WTC11 (cell line): ENCODE measurements around the gene NUMBL. TPM values are rescaled to one million over a fixed set of nuclear protein-coding genes. Genes with fewer than 3 reads are reported as not detected.

ENCODE experiments used
- ATAC-seq: fragments of 200-7000 bp; cut with Tn5 transposase; 2 replicates; pipeline ENCODE4 v1.10.0; 2021; ENCODE audit warnings: mild to moderate bottlenecking, moderate library complexity
- CTCF ChIA-PET: fragments of 300-600 bp; sonication (Branson Sonifier 250); formaldehyde crosslinking; loops from one replicate; lab custom pipeline; 2021; ENCODE audit warnings: antibody characterized with exemption; lab: Charles Lee
- POLR2A ChIA-PET: fragments of 350-600 bp; sonication (Branson Sonifier 250); formaldehyde crosslinking; loops from one replicate; lab custom pipeline; 2021; ENCODE audit warnings: antibody characterized with exemption; lab: Charles Lee
- DNase-seq: peaks from one replicate; pipeline ENCODE4 v3.0.0; 2021; ENCODE audit warnings: low spot score
- H3K27ac Mint-ChIP-seq: 2 replicates; pipeline ENCODE4 v1.8.0; 2021; ENCODE audit warnings: mixed read lengths
- H3K27me3 Mint-ChIP-seq: 2 replicates; pipeline ENCODE4 v1.8.0; 2021; ENCODE audit warnings: low read depth, mild to moderate bottlenecking, moderate library complexity, mixed read lengths
- H3K36me3 Mint-ChIP-seq: 2 replicates; pipeline ENCODE4 v1.8.0; 2021; ENCODE audit warnings: mixed read lengths
- H3K4me1 Mint-ChIP-seq: 2 replicates; pipeline ENCODE4 v1.8.0; 2022; ENCODE audit warnings: mixed read lengths
- H3K4me3 Mint-ChIP-seq: 2 replicates; pipeline ENCODE4 v1.8.0; 2021; ENCODE audit warnings: mild to moderate bottlenecking, moderate library complexity, mixed read lengths
- H3K9me3 Mint-ChIP-seq: 2 replicates; pipeline ENCODE4 v1.8.0; 2021; ENCODE audit warnings: mixed read lengths
- CBFB ChIP-seq: sonication (generic); formaldehyde crosslinking; IDR thresholded peaks from 2 replicates; pipeline ENCODE4 v1.8.1; 2022; ENCODE audit warnings: mild to moderate bottlenecking, low read depth, missing genetic modification reagents
- CREM ChIP-seq: sonication (generic); formaldehyde crosslinking; IDR thresholded peaks from 2 replicates; pipeline ENCODE4 v1.8.1; 2022; ENCODE audit warnings: mild to moderate bottlenecking, missing genetic modification reagents, moderate library complexity
- JUN ChIP-seq: sonication (generic); formaldehyde crosslinking; IDR thresholded peaks from 2 replicates; pipeline ENCODE4 v1.8.0; 2023; ENCODE audit warnings: mild to moderate bottlenecking, missing genetic modification reagents
- NR3C1 ChIP-seq: sonication (generic); formaldehyde crosslinking; conservative IDR thresholded peaks from 2 replicates; pipeline ENCODE4 v1.8.1; 2023; ENCODE audit warnings: low read depth, mild to moderate bottlenecking, missing genetic modification reagents
- OVOL2 ChIP-seq: fragments of 250-450 bp; sonication (Bioruptor Pico); IDR thresholded peaks from 2 replicates; pipeline ENCODE4 v1.9.0; 2021; ENCODE audit warnings: mild to moderate bottlenecking, borderline replicate concordance
- PRRX2 ChIP-seq: fragments of 250-450 bp; sonication (Bioruptor Pico); IDR thresholded peaks from 2 replicates; pipeline ENCODE4 v1.8.0; 2021; ENCODE audit warnings: mild to moderate bottlenecking
- RORB ChIP-seq: fragments of 250-450 bp; sonication (Bioruptor Pico); IDR thresholded peaks from 2 replicates; pipeline ENCODE4 v1.9.0; 2021; ENCODE audit warnings: mild to moderate bottlenecking
- SOX15 ChIP-seq: fragments of 250-450 bp; sonication (Bioruptor Pico); IDR thresholded peaks from 2 replicates; pipeline ENCODE4 v1.9.0; 2021; ENCODE audit warnings: mild to moderate bottlenecking
- STAT6 ChIP-seq: sonication (generic); formaldehyde crosslinking; conservative IDR thresholded peaks from 2 replicates; pipeline ENCODE4 v1.8.1; 2023; ENCODE audit warnings: mild to moderate bottlenecking, low read depth, missing genetic modification reagents, moderate library complexity
- TP53 ChIP-seq: sonication (generic); formaldehyde crosslinking; IDR thresholded peaks from 2 replicates; pipeline ENCODE4 v1.8.1; 2023; ENCODE audit warnings: mild to moderate bottlenecking, missing genetic modification reagents
- USF2 ChIP-seq: sonication (generic); formaldehyde crosslinking; IDR thresholded peaks from 2 replicates; pipeline ENCODE4 v1.8.1; 2023; ENCODE audit warnings: mild to moderate bottlenecking, missing genetic modification reagents, moderate library complexity
- ZBTB21 ChIP-seq: sonication (generic); formaldehyde crosslinking; IDR thresholded peaks from 2 replicates; pipeline ENCODE4 v1.8.1; 2023; ENCODE audit warnings: mild to moderate bottlenecking, missing genetic modification reagents, borderline replicate concordance
- ZNF219 ChIP-seq: sonication (generic); formaldehyde crosslinking; IDR thresholded peaks from 2 replicates; pipeline ENCODE4 v1.8.0; 2023; ENCODE audit warnings: missing genetic modification reagents, mild to moderate bottlenecking, borderline replicate concordance
- ZNF232 ChIP-seq: sonication (generic); formaldehyde crosslinking; IDR thresholded peaks from 2 replicates; pipeline ENCODE4 v1.8.0; 2022; ENCODE audit warnings: mild to moderate bottlenecking, missing genetic modification reagents
- ZNF317 ChIP-seq: sonication (generic); formaldehyde crosslinking; IDR thresholded peaks from 2 replicates; pipeline ENCODE4 v1.8.1; 2023; ENCODE audit warnings: low read depth, mild to moderate bottlenecking, moderate library complexity, missing genetic modification reagents, borderline replicate concordance
- ZNF416 ChIP-seq: fragments of 250-450 bp; sonication (Bioruptor Pico); IDR thresholded peaks from 2 replicates; pipeline ENCODE4 v1.9.0; 2021; ENCODE audit warnings: mild to moderate bottlenecking, inconsistent platforms
- total RNA-seq: library from RNA; stranded (reverse); gene quantifications from 3 replicates; pipeline ENCODE4 v1.2.3, GENCODE V29; 2021
- TF ChIP-seq, protein P1 (sequence below): sonication (generic); formaldehyde crosslinking; conservative IDR thresholded peaks from 2 replicates; pipeline ENCODE4 v1.8.1; 2022; ENCODE audit warnings: mild to moderate bottlenecking, missing genetic modification reagents
- TF ChIP-seq, protein P2 (sequence below): sonication (generic); formaldehyde crosslinking; IDR thresholded peaks from 2 replicates; pipeline ENCODE4 v1.8.1; 2023; ENCODE audit warnings: mild to moderate bottlenecking, moderate library complexity, missing genetic modification reagents
- TF ChIP-seq, protein P3 (sequence below): sonication (generic); formaldehyde crosslinking; IDR thresholded peaks from 2 replicates; pipeline ENCODE4 v1.8.1; 2022; ENCODE audit warnings: mild to moderate bottlenecking, moderate library complexity, missing genetic modification reagents

The NUMBL gene
- total RNA-seq, 1 experiment from 2014 or later, result 30.3 TPM

DNA sequence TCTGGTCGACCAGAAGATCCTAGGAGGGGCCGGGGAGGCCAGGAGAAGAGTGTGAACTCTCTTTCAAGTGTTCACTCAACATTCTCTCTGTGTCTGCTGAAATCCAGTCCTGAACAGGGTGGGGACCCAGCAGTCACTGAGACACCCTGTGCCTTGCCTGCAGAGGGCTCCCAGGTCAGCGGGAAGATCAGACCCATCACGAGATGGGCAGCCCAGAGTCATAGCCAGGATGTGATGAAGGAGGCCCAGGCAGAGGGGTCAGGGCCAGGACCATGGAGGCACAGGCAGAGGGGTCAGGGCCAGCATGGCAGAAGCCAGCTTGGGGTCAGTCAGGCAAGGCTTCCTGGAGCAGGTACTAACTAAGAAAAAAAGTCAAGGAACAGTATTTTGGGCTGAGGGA, 9.4 kb downstream of the NUMBL start:
- Mint-ChIP-seq H3K4me3 (no peak overlapping the region), H3K4me1 (no peaks in the 10 kb centered on the region), H3K27ac (no peak overlapping the region; the same call in 1 of the 2 replicates), H3K27me3 (no peaks in the 10 kb centered on the region), H3K36me3 (peaks cover 41% of the 10 kb centered on the region), H3K9me3 (no peaks in the 10 kb centered on the region)
- CTCF ChIA-PET, result interaction anchor here (0.7 kb wide), 1 partner anchor 46 kb away, joined by 4 read pairs; no protein-coding TSS in a partner anchor
- POLR2A ChIA-PET, result interaction anchor here (1.0 kb wide), 1 partner anchor 10 kb away, joined by 5 read pairs; the partner anchor contains the start of gene NUMBL
- no peak for TF ChIP-seq ZNF416
- TF ChIP-seq, protein P1, sequence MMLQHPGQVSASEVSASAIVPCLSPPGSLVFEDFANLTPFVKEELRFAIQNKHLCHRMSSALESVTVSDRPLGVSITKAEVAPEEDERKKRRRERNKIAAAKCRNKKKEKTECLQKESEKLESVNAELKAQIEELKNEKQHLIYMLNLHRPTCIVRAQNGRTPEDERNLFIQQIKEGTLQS, result no peak
- ATAC-seq (no peak), DNase-seq (no peak)

GRCh38 chr19:40677156-40677555, 13.3 kb downstream of the NUMBL start:
- Mint-ChIP-seq H3K4me3 (no peak overlapping the region), H3K4me1 (no peaks in the 10 kb centered on the region), H3K27me3 (no peaks in the 10 kb centered on the region), H3K27ac (no peak overlapping the region), H3K36me3 (peaks cover 27% of the 10 kb centered on the region), H3K9me3 (no peaks in the 10 kb centered on the region)
- ChIA-PET CTCF (no interaction called here), POLR2A (no interaction called here)
- ATAC-seq (no peak), DNase-seq (no peak)
- no peak for TF ChIP-seq PRRX2
- no peak for TF ChIP-seq NR3C1 (CRISPR knock-in tag)
- no peak for TF ChIP-seq ZNF317
- TF ChIP-seq TP53 (CRISPR knock-in tag), result no peak
- TF ChIP-seq CBFB (CRISPR knock-in tag), result no peak
- TF ChIP-seq, protein P2, sequence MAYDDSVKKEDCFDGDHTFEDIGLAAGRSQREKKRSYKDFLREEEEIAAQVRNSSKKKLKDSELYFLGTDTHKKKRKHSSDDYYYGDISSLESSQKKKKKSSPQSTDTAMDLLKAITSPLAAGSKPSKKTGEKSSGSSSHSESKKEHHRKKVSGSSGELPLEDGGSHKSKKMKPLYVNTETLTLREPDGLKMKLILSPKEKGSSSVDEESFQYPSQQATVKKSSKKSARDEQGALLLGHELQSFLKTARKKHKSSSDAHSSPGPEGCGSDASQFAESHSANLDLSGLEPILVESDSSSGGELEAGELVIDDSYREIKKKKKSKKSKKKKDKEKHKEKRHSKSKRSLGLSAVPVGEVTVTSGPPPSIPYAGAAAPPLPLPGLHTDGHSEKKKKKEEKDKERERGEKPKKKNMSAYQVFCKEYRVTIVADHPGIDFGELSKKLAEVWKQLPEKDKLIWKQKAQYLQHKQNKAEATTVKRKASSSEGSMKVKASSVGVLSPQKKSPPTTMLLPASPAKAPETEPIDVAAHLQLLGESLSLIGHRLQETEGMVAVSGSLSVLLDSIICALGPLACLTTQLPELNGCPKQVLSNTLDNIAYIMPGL (CRISPR knock-in tag), result no peak
- TF ChIP-seq JUN (CRISPR knock-in tag), result no peak
- TF ChIP-seq ZNF232 (CRISPR knock-in tag), result no peak
- TF ChIP-seq SOX15 (CRISPR knock-in tag), result no peak
- no peak for TF ChIP-seq ZBTB21
- TF ChIP-seq RORB, result no peak
- TF ChIP-seq OVOL2 (CRISPR knock-in tag), result no peak
- TF ChIP-seq USF2 (CRISPR knock-in tag), result no peak
- no peak for TF ChIP-seq CREM
- TF ChIP-seq ZNF219 (CRISPR knock-in tag), result no peak
- no peak for TF ChIP-seq STAT6
- TF ChIP-seq, protein P3, sequence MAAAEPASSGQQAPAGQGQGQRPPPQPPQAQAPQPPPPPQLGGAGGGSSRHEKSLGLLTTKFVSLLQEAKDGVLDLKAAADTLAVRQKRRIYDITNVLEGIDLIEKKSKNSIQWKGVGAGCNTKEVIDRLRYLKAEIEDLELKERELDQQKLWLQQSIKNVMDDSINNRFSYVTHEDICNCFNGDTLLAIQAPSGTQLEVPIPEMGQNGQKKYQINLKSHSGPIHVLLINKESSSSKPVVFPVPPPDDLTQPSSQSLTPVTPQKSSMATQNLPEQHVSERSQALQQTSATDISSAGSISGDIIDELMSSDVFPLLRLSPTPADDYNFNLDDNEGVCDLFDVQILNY (CRISPR knock-in tag), result no peak
